Measurements from ENCODE around the gene NDUFB8. TPM values are rescaled to one million over a fixed set of nuclear protein-coding genes. Genes with fewer than 3 reads are reported as not detected.

The NDUFB8 gene
- total RNA-seq, 4 donors from 2014 or later, result 106 to 161 (median 132) TPM

DNA sequence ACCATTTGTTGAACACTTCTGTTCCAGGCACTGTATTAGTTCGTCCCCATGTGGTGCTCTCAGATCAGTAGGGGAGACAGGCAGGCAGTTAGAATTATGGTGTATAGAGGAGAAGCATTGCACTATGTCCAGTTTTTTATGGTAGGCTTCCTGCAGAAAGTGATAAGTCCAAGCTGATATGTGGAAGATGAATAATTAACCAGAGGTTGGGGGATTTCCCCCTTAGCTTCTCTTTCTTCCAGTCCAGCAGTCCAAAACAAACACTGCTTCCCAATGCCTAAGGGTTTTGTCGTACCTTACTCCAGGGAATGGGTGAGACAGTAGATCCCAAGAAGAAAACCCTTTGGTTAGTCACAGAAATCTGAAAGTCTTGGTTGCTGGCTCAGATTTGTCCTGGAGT is 25.2 kb upstream of the NDUFB8 start:
- Histone ChIP-seq H3K27ac (no peak overlapping the region), H3K4me1 (peaks cover 0 to 4% (median 0%) of the 10 kb centered on the region in 4 donors), H3K9me3 (no peaks in the 10 kb centered on the region), H3K27me3 (no peaks in the 10 kb centered on the region), H3K36me3 (peaks cover 0 to 71% (median 0%) of the 10 kb centered on the region in 3 donors), H3K4me3 (no peak overlapping the region)
- no peak for DNase-seq (ENCODE audit: low spot score in 2 of 2)
- TF ChIP-seq EP300 (IDR thresholded peaks at IDR 0.05) (no peak), POLR2A (IDR thresholded peaks at IDR 0.05) (no peak)
- TF ChIP-seq, protein P1, sequence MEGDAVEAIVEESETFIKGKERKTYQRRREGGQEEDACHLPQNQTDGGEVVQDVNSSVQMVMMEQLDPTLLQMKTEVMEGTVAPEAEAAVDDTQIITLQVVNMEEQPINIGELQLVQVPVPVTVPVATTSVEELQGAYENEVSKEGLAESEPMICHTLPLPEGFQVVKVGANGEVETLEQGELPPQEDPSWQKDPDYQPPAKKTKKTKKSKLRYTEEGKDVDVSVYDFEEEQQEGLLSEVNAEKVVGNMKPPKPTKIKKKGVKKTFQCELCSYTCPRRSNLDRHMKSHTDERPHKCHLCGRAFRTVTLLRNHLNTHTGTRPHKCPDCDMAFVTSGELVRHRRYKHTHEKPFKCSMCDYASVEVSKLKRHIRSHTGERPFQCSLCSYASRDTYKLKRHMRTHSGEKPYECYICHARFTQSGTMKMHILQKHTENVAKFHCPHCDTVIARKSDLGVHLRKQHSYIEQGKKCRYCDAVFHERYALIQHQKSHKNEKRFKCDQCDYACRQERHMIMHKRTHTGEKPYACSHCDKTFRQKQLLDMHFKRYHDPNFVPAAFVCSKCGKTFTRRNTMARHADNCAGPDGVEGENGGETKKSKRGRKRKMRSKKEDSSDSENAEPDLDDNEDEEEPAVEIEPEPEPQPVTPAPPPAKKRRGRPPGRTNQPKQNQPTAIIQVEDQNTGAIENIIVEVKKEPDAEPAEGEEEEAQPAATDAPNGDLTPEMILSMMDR (IDR thresholded peaks at IDR 0.05), result no peak
- WGBS, 2 donors, result 92 to 96% methylated on average over 2 of the region's 2 CpGs

- peaks cover 0 to 75% (median 0%) of the 10 kb centered on the region in 3 donors for H3K36me3 ChIP-seq
- WGBS, 2 donors, result 95 to 99% methylated on average over 3 of the region's 3 CpGs
- no peak for DNase-seq (ENCODE audit: low spot score in 2 of 2)
- H3K27me3 ChIP-seq, result no peaks in the 10 kb centered on the region
- TF ChIP-seq POLR2A (IDR thresholded peaks at IDR 0.05), result no peak
- no peak for TF ChIP-seq EP300 (IDR thresholded peaks at IDR 0.05)
- TF ChIP-seq, protein P1 (IDR thresholded peaks at IDR 0.05), result no peak
- H3K4me1 ChIP-seq, result peaks cover 0 to 4% (median 0%) of the 10 kb centered on the region in 4 donors
- H3K4me3 ChIP-seq, result no peak overlapping the region
- H3K9me3 ChIP-seq, result no peaks in the 10 kb centered on the region
- H3K27ac ChIP-seq, result no peak overlapping the region
These were observed 24.3 kb upstream of the NDUFB8 start for GRCh38 chr10:100553929-100554328.

DNA sequence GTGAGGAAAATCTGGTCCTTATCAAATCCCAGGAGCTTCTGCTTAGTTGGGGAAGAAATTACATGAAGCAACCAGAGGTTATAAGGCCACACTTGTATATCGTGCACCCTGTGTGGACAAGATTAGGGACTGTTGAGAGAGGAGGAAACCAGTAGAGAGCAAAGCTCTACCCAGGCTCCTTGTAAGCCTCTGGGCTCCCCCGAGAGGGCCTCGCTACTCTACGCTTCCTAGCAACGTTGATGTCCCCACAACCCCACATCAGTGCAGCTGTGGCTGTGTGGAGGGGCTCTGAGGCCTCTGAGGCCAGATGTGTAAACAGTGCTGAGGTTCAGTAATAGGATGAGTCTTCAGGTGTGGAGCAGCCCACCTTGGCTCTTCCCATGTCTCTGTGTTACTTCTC is 22.1 kb upstream of the NDUFB8 start:
- 64 to 69% methylated on average over 5 of the region's 5 CpGs for WGBS, 2 donors
- Histone ChIP-seq H3K27me3 (no peaks in the 10 kb centered on the region), H3K4me1 (peaks cover 0 to 4% (median 0%) of the 10 kb centered on the region in 4 donors), H3K36me3 (peaks cover 0 to 79% (median 7%) of the 10 kb centered on the region in 3 donors), H3K4me3 (no peak overlapping the region), H3K9me3 (no peaks in the 10 kb centered on the region), H3K27ac (no peak overlapping the region)
- no peak for DNase-seq (ENCODE audit: low spot score in 2 of 2)
- TF ChIP-seq, protein P1 (IDR thresholded peaks at IDR 0.05), result no peak
- TF ChIP-seq EP300 (IDR thresholded peaks at IDR 0.05) (no peak), POLR2A (IDR thresholded peaks at IDR 0.05) (no peak)

DNA sequence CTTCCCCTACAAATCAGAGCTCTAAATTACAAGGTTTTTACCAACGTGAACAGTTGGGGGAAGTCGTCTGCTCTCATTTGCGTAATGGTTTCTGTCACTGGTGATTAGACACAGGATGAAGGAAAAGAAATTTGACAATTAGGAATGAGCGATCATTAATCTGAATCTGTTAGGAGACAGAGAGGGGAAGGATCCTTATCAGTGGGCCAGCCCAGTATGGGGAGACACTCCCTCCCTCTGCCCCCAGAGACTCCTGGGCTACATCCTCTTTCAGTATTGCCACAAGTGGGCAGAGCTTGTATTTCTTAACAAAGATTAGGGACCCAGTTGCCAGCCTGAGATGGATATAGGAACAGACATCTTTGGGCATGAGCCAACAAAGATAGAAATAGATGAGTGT is 21.5 kb upstream of the NDUFB8 start:
- Histone ChIP-seq H3K4me3 (no peak overlapping the region), H3K4me1 (peaks cover 0 to 4% (median 0%) of the 10 kb centered on the region in 4 donors), H3K9me3 (no peaks in the 10 kb centered on the region), H3K27ac (no peak overlapping the region), H3K27me3 (no peaks in the 10 kb centered on the region), H3K36me3 (peaks cover 0 to 79% (median 12%) of the 10 kb centered on the region in 3 donors)
- TF ChIP-seq, protein P1 (IDR thresholded peaks at IDR 0.05), result no peak
- TF ChIP-seq POLR2A (IDR thresholded peaks at IDR 0.05) (no peak), EP300 (IDR thresholded peaks at IDR 0.05) (no peak)
- WGBS, 2 donors, result 59 to 79% methylated on average over 4 of the region's 4 CpGs
- DNase-seq (ENCODE audit: low spot score in 2 of 2), result no peak

- Histone ChIP-seq H3K4me1 (no peaks in the 10 kb centered on the region), H3K36me3 (peaks cover 0 to 100% (median 40%) of the 10 kb centered on the region in 3 donors), H3K27ac (no peak overlapping the region), H3K27me3 (no peaks in the 10 kb centered on the region), H3K9me3 (no peaks in the 10 kb centered on the region), H3K4me3 (no peak overlapping the region)
- no peak for DNase-seq (ENCODE audit: low spot score in 2 of 2)
- TF ChIP-seq, protein P1 (IDR thresholded peaks at IDR 0.05), result no peak
- no peak for TF ChIP-seq EP300 (IDR thresholded peaks at IDR 0.05)
- no peak for TF ChIP-seq POLR2A (IDR thresholded peaks at IDR 0.05)
- 89 to 97% methylated on average over 5 of the region's 5 CpGs for WGBS, 2 donors
These were observed 15.3 kb upstream of the NDUFB8 start for GRCh38 chr10:100544950-100545349.

Data from tibial nerve (tissue), 4 donors.